ENCODE measurements around the gene DSG3.

Gene DSG3

DNA sequence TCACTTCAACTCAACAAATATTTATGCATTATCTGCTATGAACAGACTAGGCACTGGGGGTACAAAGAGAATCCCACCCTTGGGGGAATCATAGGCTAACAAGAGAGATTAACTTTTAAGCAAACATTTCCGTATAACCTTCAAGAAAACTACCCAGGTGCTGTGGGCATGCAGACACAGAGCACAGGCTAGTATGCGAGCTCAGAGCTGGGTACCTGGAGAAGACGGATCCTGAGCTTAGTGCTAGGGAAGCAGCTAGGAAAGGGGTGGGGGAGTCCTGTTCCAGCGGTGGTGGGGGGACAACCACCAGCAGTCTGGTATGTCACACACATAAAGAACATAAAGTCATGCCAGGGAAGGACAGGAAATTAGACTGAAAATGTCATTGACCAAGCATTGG, 17.5 kb upstream of the DSG3 start:
- TF ChIP-seq FOXP2 (optimal IDR thresholded peaks at IDR 0.05; ENCODE audit: borderline replicate concordance, extremely low read depth, extremely low read length, insufficient read depth) (no peak), TAF1 (IDR thresholded peaks at IDR 0.05; ENCODE audit: borderline replicate concordance, insufficient read depth, low read length) (no peak)
- TF ChIP-seq, protein P1, sequence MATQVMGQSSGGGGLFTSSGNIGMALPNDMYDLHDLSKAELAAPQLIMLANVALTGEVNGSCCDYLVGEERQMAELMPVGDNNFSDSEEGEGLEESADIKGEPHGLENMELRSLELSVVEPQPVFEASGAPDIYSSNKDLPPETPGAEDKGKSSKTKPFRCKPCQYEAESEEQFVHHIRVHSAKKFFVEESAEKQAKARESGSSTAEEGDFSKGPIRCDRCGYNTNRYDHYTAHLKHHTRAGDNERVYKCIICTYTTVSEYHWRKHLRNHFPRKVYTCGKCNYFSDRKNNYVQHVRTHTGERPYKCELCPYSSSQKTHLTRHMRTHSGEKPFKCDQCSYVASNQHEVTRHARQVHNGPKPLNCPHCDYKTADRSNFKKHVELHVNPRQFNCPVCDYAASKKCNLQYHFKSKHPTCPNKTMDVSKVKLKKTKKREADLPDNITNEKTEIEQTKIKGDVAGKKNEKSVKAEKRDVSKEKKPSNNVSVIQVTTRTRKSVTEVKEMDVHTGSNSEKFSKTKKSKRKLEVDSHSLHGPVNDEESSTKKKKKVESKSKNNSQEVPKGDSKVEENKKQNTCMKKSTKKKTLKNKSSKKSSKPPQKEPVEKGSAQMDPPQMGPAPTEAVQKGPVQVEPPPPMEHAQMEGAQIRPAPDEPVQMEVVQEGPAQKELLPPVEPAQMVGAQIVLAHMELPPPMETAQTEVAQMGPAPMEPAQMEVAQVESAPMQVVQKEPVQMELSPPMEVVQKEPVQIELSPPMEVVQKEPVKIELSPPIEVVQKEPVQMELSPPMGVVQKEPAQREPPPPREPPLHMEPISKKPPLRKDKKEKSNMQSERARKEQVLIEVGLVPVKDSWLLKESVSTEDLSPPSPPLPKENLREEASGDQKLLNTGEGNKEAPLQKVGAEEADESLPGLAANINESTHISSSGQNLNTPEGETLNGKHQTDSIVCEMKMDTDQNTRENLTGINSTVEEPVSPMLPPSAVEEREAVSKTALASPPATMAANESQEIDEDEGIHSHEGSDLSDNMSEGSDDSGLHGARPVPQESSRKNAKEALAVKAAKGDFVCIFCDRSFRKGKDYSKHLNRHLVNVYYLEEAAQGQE (IDR thresholded peaks at IDR 0.05; ENCODE audit: insufficient read depth in 1 of 2, low read depth in 2 of 2, low read length in 2 of 2), result no peak

GRCh38 chr18:31430554-31430953, 17.0 kb upstream of the DSG3 start:
- TF ChIP-seq SIN3A (IDR thresholded peaks at IDR 0.05; ENCODE audit: borderline replicate concordance, insufficient read depth, low read length) (no peak), FOXP2 (optimal IDR thresholded peaks at IDR 0.05; ENCODE audit: borderline replicate concordance, extremely low read depth, extremely low read length, insufficient read depth) (no peak), POLR2AphosphoS5 (IDR thresholded peaks at IDR 0.05; ENCODE audit: low read depth, low read length) (no peak), TAF1 (IDR thresholded peaks at IDR 0.05; ENCODE audit: borderline replicate concordance, insufficient read depth, low read length) (no peak)
- TF ChIP-seq, protein P1 (IDR thresholded peaks at IDR 0.05; ENCODE audit: insufficient read depth in 1 of 2, low read depth in 2 of 2, low read length in 2 of 2), result no peak

GRCh38 chr18:31432316-31432715, 15.2 kb upstream of the DSG3 start:
- no peak for TF ChIP-seq POLR2AphosphoS5 (IDR thresholded peaks at IDR 0.05; ENCODE audit: low read depth, low read length)
- no peak for TF ChIP-seq TAF1 (IDR thresholded peaks at IDR 0.05; ENCODE audit: borderline replicate concordance, insufficient read depth, low read length)
- no peak for TF ChIP-seq FOXP2 (optimal IDR thresholded peaks at IDR 0.05; ENCODE audit: borderline replicate concordance, extremely low read depth, extremely low read length, insufficient read depth)
- TF ChIP-seq, protein P1 (IDR thresholded peaks at IDR 0.05; ENCODE audit: insufficient read depth in 1 of 2, low read depth in 2 of 2, low read length in 2 of 2), result no peak
- TF ChIP-seq SIN3A (IDR thresholded peaks at IDR 0.05; ENCODE audit: borderline replicate concordance, insufficient read depth, low read length), result no peak

DNA sequence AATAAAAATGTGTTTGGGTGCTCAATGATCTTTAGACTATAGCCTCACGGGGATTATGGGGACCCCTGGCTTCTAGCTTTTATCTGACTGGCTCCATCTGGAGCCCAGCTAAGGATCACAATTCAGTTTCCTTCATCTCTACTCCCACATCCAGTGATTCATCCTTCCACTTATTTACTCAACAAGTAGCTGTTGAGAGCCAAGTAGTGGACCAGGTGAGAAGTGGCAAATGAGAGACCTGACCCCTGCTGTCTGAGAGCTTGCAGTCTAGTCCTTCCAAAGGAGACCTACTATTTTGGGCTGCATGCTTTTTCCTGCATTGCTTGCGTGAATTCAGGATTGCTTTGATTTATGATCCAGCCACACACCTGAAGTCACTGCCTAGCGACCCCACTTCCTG, 10.7 kb upstream of the DSG3 start:
- TF ChIP-seq, protein P1 (IDR thresholded peaks at IDR 0.05; ENCODE audit: insufficient read depth in 1 of 2, low read depth in 2 of 2, low read length in 2 of 2), result no peak
- TF ChIP-seq SIN3A (IDR thresholded peaks at IDR 0.05; ENCODE audit: borderline replicate concordance, insufficient read depth, low read length), result no peak
- TF ChIP-seq FOXP2 (optimal IDR thresholded peaks at IDR 0.05; ENCODE audit: borderline replicate concordance, extremely low read depth, extremely low read length, insufficient read depth), result no peak
- TF ChIP-seq TAF1 (IDR thresholded peaks at IDR 0.05; ENCODE audit: borderline replicate concordance, insufficient read depth, low read length), result no peak
- no peak for TF ChIP-seq POLR2AphosphoS5 (IDR thresholded peaks at IDR 0.05; ENCODE audit: low read depth, low read length)

GRCh38 chr18:31438402-31438801, 9.1 kb upstream of the DSG3 start:
- TF ChIP-seq, protein P1 (IDR thresholded peaks at IDR 0.05; ENCODE audit: insufficient read depth in 1 of 2, low read depth in 2 of 2, low read length in 2 of 2), result no peak
- no peak for TF ChIP-seq FOXP2 (optimal IDR thresholded peaks at IDR 0.05; ENCODE audit: borderline replicate concordance, extremely low read depth, extremely low read length, insufficient read depth)
- no peak for TF ChIP-seq POLR2AphosphoS5 (IDR thresholded peaks at IDR 0.05; ENCODE audit: low read depth, low read length)
- no peak for TF ChIP-seq SIN3A (IDR thresholded peaks at IDR 0.05; ENCODE audit: borderline replicate concordance, insufficient read depth, low read length)
- TF ChIP-seq TAF1 (IDR thresholded peaks at IDR 0.05; ENCODE audit: borderline replicate concordance, insufficient read depth, low read length), result no peak

All from PFSK-1 (cell line).